Activated CD8-positive, alpha-beta T cell treated with anti-CD3 and anti-CD28 coated beads, Interleukin-2, amount 10 ng/mL, durations not matched to agents 7 days and 5 days (primary cell): ENCODE data around the gene HID1. TPM values are rescaled to one million over a fixed set of nuclear protein-coding genes. Genes with fewer than 3 reads are reported as not detected.
"Not testable (repeated sequence)": the region's sequence is repeated elsewhere in the genome, so short reads cannot be mapped to it uniquely, and the experiment has no call there.

Source experiments
- ATAC-seq: fragments of 150-1000 bp; cut with Tn5 transposase; one replicate; pipeline ENCODE4 v1.10.0; 2021; ENCODE audit warnings: moderate library complexity
- CTCF ChIA-PET: fragments of 350-600 bp; sonication (Branson Sonifier 250); formaldehyde crosslinking; loops from one replicate; lab custom pipeline; 2021; ENCODE audit warnings: antibody characterized with exemption; lab: Charles Lee
- POLR2A ChIA-PET: fragments of 350-600 bp; sonication (Branson Sonifier 250); formaldehyde crosslinking; loops from one replicate; lab custom pipeline; 2021; ENCODE audit warnings: antibody characterized with exemption; lab: Charles Lee
- DNase-seq: peaks from one replicate; pipeline ENCODE4 v3.0.0-alpha.2; 2020
- H3K27ac Mint-ChIP-seq: one replicate; pipeline ENCODE4 v1.8.0; 2021; ENCODE audit warnings: mild to moderate bottlenecking, mixed read lengths
- H3K27me3 Mint-ChIP-seq: one replicate; pipeline ENCODE4 v1.8.0; 2021; ENCODE audit warnings: low read depth, mixed read lengths
- H3K36me3 Mint-ChIP-seq: one replicate; pipeline ENCODE4 v1.8.0; 2021; ENCODE audit warnings: low read depth, mixed read lengths
- H3K4me1 Mint-ChIP-seq: one replicate; pipeline ENCODE4 v1.8.0; 2021; ENCODE audit warnings: low read depth, mixed read lengths
- H3K4me3 Mint-ChIP-seq: one replicate; pipeline ENCODE4 v1.8.0; 2021; ENCODE audit warnings: mild to moderate bottlenecking, mixed read lengths
- H3K9me3 Mint-ChIP-seq: one replicate; pipeline ENCODE4 v1.8.0; 2022; ENCODE audit warnings: mixed read lengths; ENCODE audit not compliant: insufficient read depth
- total RNA-seq, 2 experiments: library from RNA; stranded (reverse); gene quantifications; one replicate each; pipeline ENCODE4 v1.2.3, GENCODE V29; 2021

Gene HID1
- total RNA-seq, 2 experiments from 2014 or later, result 0.18 to 0.55 TPM

- POLR2A ChIA-PET, result interaction anchor here (1.8 kb wide), 1 partner anchor 13 kb away, joined by 8 read pairs; the partner anchor contains the start of gene MRPL58
- H3K27me3 Mint-ChIP-seq, result peaks cover 5% of the 10 kb centered on the region
- H3K4me3 Mint-ChIP-seq, result no peak overlapping the region
- ATAC-seq, result no peak
- H3K9me3 Mint-ChIP-seq, result no peaks in the 10 kb centered on the region
- H3K27ac Mint-ChIP-seq, result no peak overlapping the region
- no peaks in the 10 kb centered on the region for H3K36me3 Mint-ChIP-seq
- no peak for DNase-seq
- CTCF ChIA-PET, result interaction anchor here (0.9 to 1.7 kb wide), 3 partner anchors 12 to 38 kb away, joined by 3 to 10 read pairs (median 3); partner anchors contain the start of gene MRPL58
- H3K4me1 Mint-ChIP-seq, result peaks cover 10% of the 10 kb centered on the region
Observed at GRCh38 chr17:74999523-74999922, 27.0 kb upstream of the HID1 start.

- no peak for ATAC-seq
- DNase-seq, result no peak
- Mint-ChIP-seq H3K27me3 (peaks cover 5% of the 10 kb centered on the region), H3K4me1 (peaks cover 10% of the 10 kb centered on the region), H3K4me3 (no peak overlapping the region), H3K27ac (no peak overlapping the region), H3K36me3 (no peaks in the 10 kb centered on the region), H3K9me3 (no peaks in the 10 kb centered on the region)
- CTCF ChIA-PET, result interaction anchor here (1.7 kb wide), 1 partner anchor 37 kb away, joined by 10 read pairs; no protein-coding TSS in a partner anchor
- POLR2A ChIA-PET, result interaction anchor here (1.8 kb wide), 1 partner anchor 13 kb away, joined by 8 read pairs; the partner anchor contains the start of gene MRPL58
Observed at GRCh38 chr17:74998783-74999182, 26.2 kb upstream of the HID1 start.

GRCh38 chr17:74995847-74996246 lies 23.3 kb upstream of the HID1 start:
- no peak for DNase-seq
- no peak for ATAC-seq
- CTCF ChIA-PET, result interaction anchor here (1.0 to 2.6 kb wide), 2 partner anchors 8 to 34 kb away, joined by 4 to 10 read pairs; partner anchors contain the start of gene CDR2L
- Mint-ChIP-seq H3K27ac (no peak overlapping the region), H3K4me1 (peaks cover 10% of the 10 kb centered on the region), H3K27me3 (peaks cover 14% of the 10 kb centered on the region), H3K9me3 (no peaks in the 10 kb centered on the region), H3K4me3 (no peak overlapping the region), H3K36me3 (no peaks in the 10 kb centered on the region)
- POLR2A ChIA-PET, result interaction anchor here (0.6 kb wide), 1 partner anchor 17 kb away, joined by 3 read pairs; the partner anchor contains the start of gene MRPL58

GRCh38 chr17:74994440-74994839 lies 21.9 kb upstream of the HID1 start:
- no peak for DNase-seq
- no peak for ATAC-seq
- H3K36me3 Mint-ChIP-seq, result no peaks in the 10 kb centered on the region
- CTCF ChIA-PET, result interaction anchor here (2.6 kb wide), 1 partner anchor 33 kb away, joined by 10 read pairs; no protein-coding TSS in a partner anchor
- H3K27me3 Mint-ChIP-seq, result peaks cover 17% of the 10 kb centered on the region
- peaks cover 10% of the 10 kb centered on the region for H3K4me1 Mint-ChIP-seq
- no peaks in the 10 kb centered on the region for H3K9me3 Mint-ChIP-seq
- POLR2A ChIA-PET, result interaction anchor here (0.6 kb wide), 1 partner anchor 12 kb away, joined by 3 read pairs; no protein-coding TSS in a partner anchor
- no peak overlapping the region for H3K4me3 Mint-ChIP-seq
- no peak overlapping the region for H3K27ac Mint-ChIP-seq

- H3K9me3 Mint-ChIP-seq, result no peaks in the 10 kb centered on the region
- DNase-seq (no peak), ATAC-seq (no peak)
- peak overlapping the region; percentile 11 for H3K27ac Mint-ChIP-seq
- POLR2A ChIA-PET, result interaction anchor here (1.8 kb wide), 1 partner anchor 20 kb away, joined by 12 read pairs; the partner anchor contains the start of gene MRPL58
- peaks cover 32% of the 10 kb centered on the region for H3K27me3 Mint-ChIP-seq
- no peak overlapping the region for H3K4me3 Mint-ChIP-seq
- H3K36me3 Mint-ChIP-seq, result no peaks in the 10 kb centered on the region
- CTCF ChIA-PET, result interaction anchor here (0.7 kb wide), 1 partner anchor 20 kb away, joined by 5 read pairs; the partner anchor contains the start of gene MRPL58
- H3K4me1 Mint-ChIP-seq, result peaks cover 5% of the 10 kb centered on the region
Observed at GRCh38 chr17:74992223-74992622, 19.7 kb upstream of the HID1 start.

- no peak for ATAC-seq
- H3K36me3 Mint-ChIP-seq, result no peaks in the 10 kb centered on the region
- H3K9me3 Mint-ChIP-seq, result no peaks in the 10 kb centered on the region
- no peak overlapping the region for H3K4me3 Mint-ChIP-seq
- H3K27ac Mint-ChIP-seq, result no peak overlapping the region
- ChIA-PET CTCF (interaction anchor here (1.1 to 1.7 kb wide), 3 partner anchors 22 to 124 kb away, joined by 3 to 6 read pairs (median 5); partner anchors contain the start of gene MRPL58), POLR2A (no interaction called here)
- peaks cover 15% of the 10 kb centered on the region for H3K4me1 Mint-ChIP-seq
- DNase-seq, result no peak
- H3K27me3 Mint-ChIP-seq, result peaks cover 39% of the 10 kb centered on the region
Observed at GRCh38 chr17:74990581-74991105, 18.1 kb upstream of the HID1 start.

GRCh38 chr17:74987909-74988711 lies 15.6 kb upstream of the HID1 start:
- ATAC-seq (peak; percentile 54), DNase-seq (no peak)
- no peak overlapping the region for H3K27ac Mint-ChIP-seq
- CTCF ChIA-PET, result interaction anchor here (0.8 to 2.7 kb wide), 13 partner anchors 8 to 143 kb away, joined by 3 to 25 read pairs (median 4); partner anchors contain the start of genes HID1, MRPL58, OTOP2 and USH1G
- peaks cover 15% of the 10 kb centered on the region for H3K4me1 Mint-ChIP-seq
- H3K36me3 Mint-ChIP-seq, result no peaks in the 10 kb centered on the region
- peaks cover 54% of the 10 kb centered on the region for H3K27me3 Mint-ChIP-seq
- H3K4me3 Mint-ChIP-seq, result peak overlapping the region; percentile 59
- H3K9me3 Mint-ChIP-seq, result no peaks in the 10 kb centered on the region
- POLR2A ChIA-PET, result interaction anchor here (0.6 to 2.9 kb wide), 3 partner anchors 9 to 35 kb away, joined by 3 to 14 read pairs (median 3); partner anchors contain the start of gene MRPL58

GRCh38 chr17:74987418-74987908 lies 14.9 kb upstream of the HID1 start, which contains the start of gene CDR2L:
CDR2L (plus strand) TSS chr17:74987632; CDS start chr17:74988044, 412 bp downstream.
- peaks cover 15% of the 10 kb centered on the region for H3K4me1 Mint-ChIP-seq
- peaks cover 48% of the 10 kb centered on the region for H3K27me3 Mint-ChIP-seq
- H3K4me3 Mint-ChIP-seq, result peak within 1 kb of the TSS; percentile 74
- POLR2A ChIA-PET, result interaction anchor here (0.6 to 2.9 kb wide), 3 partner anchors 9 to 34 kb away, joined by 3 to 14 read pairs (median 3); partner anchors contain the start of gene MRPL58
- H3K27ac Mint-ChIP-seq, result no peak within 1 kb of the TSS
- CTCF ChIA-PET, result interaction anchor here (0.8 to 2.7 kb wide), 15 partner anchors 8 to 214 kb away, joined by 3 to 25 read pairs (median 4); partner anchors contain the start of genes HID1, MRPL58, OTOP2 and USH1G
- peak; percentile 92 for DNase-seq
- peak; percentile 98 for ATAC-seq
- no peaks in the 10 kb centered on the region for H3K36me3 Mint-ChIP-seq
- no peaks in the 10 kb centered on the region for H3K9me3 Mint-ChIP-seq

- peaks cover 23% of the 10 kb centered on the region for H3K4me1 Mint-ChIP-seq
- H3K36me3 Mint-ChIP-seq, result no peaks in the 10 kb centered on the region
- no peak for DNase-seq
- no peak overlapping the region for H3K4me3 Mint-ChIP-seq
- no peak overlapping the region for H3K27ac Mint-ChIP-seq
- ChIA-PET POLR2A (interaction anchor here (3.7 kb wide), 1 partner anchor 26 kb away, joined by 13 read pairs; the partner anchor contains the start of gene MRPL58), CTCF (no interaction called here)
- peaks cover 45% of the 10 kb centered on the region for H3K27me3 Mint-ChIP-seq
- ATAC-seq, result no peak
- H3K9me3 Mint-ChIP-seq, result no peaks in the 10 kb centered on the region
Observed at GRCh38 chr17:74986206-74986576, 13.6 kb upstream of the HID1 start.

- POLR2A ChIA-PET, result interaction anchor here (0.6 to 3.7 kb wide), 3 partner anchors 11 to 30 kb away, joined by 3 to 13 read pairs (median 3); partner anchors contain the start of gene MRPL58
- CTCF ChIA-PET, result interaction anchor here (1.0 to 1.3 kb wide), 3 partner anchors 22 to 30 kb away, joined by 3 to 7 read pairs (median 4); partner anchors contain the start of gene MRPL58
Observed at GRCh38 chr17:74982663-74983313, 10.2 kb upstream of the HID1 start.

More at GRCh38 chr17:74982663-74983313, 10.2 kb upstream of the HID1 start:
- H3K36me3 Mint-ChIP-seq, ATAC-seq, H3K27ac Mint-ChIP-seq, H3K9me3 Mint-ChIP-seq, DNase-seq: not testable (repeated sequence)
- H3K4me1 Mint-ChIP-seq, result peaks cover 24% of the 10 kb centered on the region
- H3K27me3 Mint-ChIP-seq, result peaks cover 41% of the 10 kb centered on the region
- peak overlapping the region; percentile 74 for H3K4me3 Mint-ChIP-seq
